H9 (cell line): ENCODE measurements around the gene DYNLT2B. TPM values are rescaled to one million over a fixed set of nuclear protein-coding genes. Genes with fewer than 3 reads are reported as not detected.

Experiments used
- DNase-seq: peaks from one replicate; pipeline ENCODE4 v3.0.0-alpha.2; 2017
- H2AFZ ChIP-seq: one replicate; pipeline ENCODE4 v1.6.1; 2013; ENCODE audit warnings: mild to moderate bottlenecking, low read length, control low read depth, moderate library complexity
- H2AK5ac ChIP-seq: 2 replicates; pipeline ENCODE4 v1.6.1; 2013; ENCODE audit warnings: low read length, control low read depth, mixed read lengths; ENCODE audit not compliant: insufficient read length
- H2BK120ac ChIP-seq: one replicate; pipeline ENCODE4 v1.6.1; 2013; ENCODE audit warnings: low read depth, mild to moderate bottlenecking, low read length, control low read depth, inconsistent platforms; ENCODE audit not compliant: poor library complexity, severe bottlenecking
- H2BK12ac ChIP-seq: 2 replicates; pipeline ENCODE4 v1.6.1; 2013; ENCODE audit warnings: low read length, control low read depth, mixed read lengths, low read depth; ENCODE audit not compliant: insufficient read length
- H2BK15ac ChIP-seq: 2 replicates; pipeline ENCODE4 v1.6.1; 2013; ENCODE audit warnings: low read depth, low read length, control low read depth
- H2BK20ac ChIP-seq: one replicate; pipeline ENCODE4 v1.6.1; 2013; ENCODE audit warnings: low read depth, mild to moderate bottlenecking, low read length, control low read depth, inconsistent platforms; ENCODE audit not compliant: poor library complexity, severe bottlenecking
- H2BK5ac ChIP-seq: 2 replicates; pipeline ENCODE4 v1.6.1; 2013; ENCODE audit warnings: low read length, control low read depth, mixed read lengths; ENCODE audit not compliant: insufficient read length
- H3K14ac ChIP-seq: 2 replicates; pipeline ENCODE4 v1.6.1; 2013; ENCODE audit warnings: low read length, control low read depth; ENCODE audit not compliant: insufficient read depth
- H3K18ac ChIP-seq: 2 replicates; pipeline ENCODE4 v1.6.1; 2013; ENCODE audit warnings: low read depth, mild to moderate bottlenecking, mixed read lengths, low read length, control low read depth; ENCODE audit not compliant: insufficient read length
- H3K23ac ChIP-seq: 2 replicates; pipeline ENCODE4 v1.6.1; 2013; ENCODE audit warnings: low read length, control low read depth, mixed read lengths, low read depth; ENCODE audit not compliant: insufficient read length
- H3K23me2 ChIP-seq: 2 replicates; pipeline ENCODE4 v1.6.1; 2013; ENCODE audit warnings: low read depth, mild to moderate bottlenecking, mixed read lengths, low read length, control low read depth; ENCODE audit not compliant: insufficient read length, poor library complexity, severe bottlenecking
- H3K27ac ChIP-seq: 2 replicates; pipeline ENCODE4 v1.5.1; 2013; ENCODE audit warnings: low read length, control low read depth, mixed read lengths, low read depth; ENCODE audit not compliant: insufficient read length
- H3K27me3 ChIP-seq: 2 replicates; pipeline ENCODE4 v1.6.1; 2013; ENCODE audit warnings: low read length, control low read depth, inconsistent platforms; ENCODE audit not compliant: insufficient read depth
- H3K4ac ChIP-seq: 2 replicates; pipeline ENCODE4 v1.6.1; 2013; ENCODE audit warnings: low read depth, mild to moderate bottlenecking, control low read depth, inconsistent platforms, low read length, moderate library complexity
- H3K4me1 ChIP-seq: 2 replicates; pipeline ENCODE4 v1.6.1; 2013; ENCODE audit warnings: low read length, control low read depth, inconsistent platforms; ENCODE audit not compliant: insufficient read depth
- H3K4me2 ChIP-seq: 2 replicates; pipeline ENCODE4 v1.6.1; 2013; ENCODE audit warnings: low read length, control low read depth, mixed read lengths; ENCODE audit not compliant: insufficient read length, insufficient read depth
- H3K56ac ChIP-seq: 2 replicates; pipeline ENCODE4 v1.6.1; 2013; ENCODE audit warnings: low read depth, mild to moderate bottlenecking, mixed read lengths, low read length, control low read depth; ENCODE audit not compliant: insufficient read length
- H3K79me1 ChIP-seq: 2 replicates; pipeline ENCODE4 v1.6.1; 2013; ENCODE audit warnings: low read depth, mild to moderate bottlenecking, moderate library complexity, low read length, control low read depth, inconsistent platforms; ENCODE audit not compliant: insufficient read depth, poor library complexity, severe bottlenecking
- H3K79me2 ChIP-seq: 2 replicates; pipeline ENCODE4 v1.6.1; 2013; ENCODE audit warnings: low read length, control low read depth, inconsistent platforms; ENCODE audit not compliant: insufficient read depth
- H3K9ac ChIP-seq: 2 replicates; pipeline ENCODE4 v1.6.1; 2013; ENCODE audit warnings: low read length, control low read depth, mixed read lengths; ENCODE audit not compliant: insufficient read length; ENCODE audit errors: extremely low read depth
- H3K9me3 ChIP-seq: one replicate; pipeline ENCODE4 v1.6.1; 2013; ENCODE audit warnings: low read depth, low read length, inconsistent platforms; ENCODE audit not compliant: control insufficient read depth
- H3T11ph ChIP-seq: one replicate; pipeline ENCODE4 v1.6.1; 2013; ENCODE audit warnings: mild to moderate bottlenecking, low read length, control low read depth, inconsistent platforms
- H4K20me1 ChIP-seq: one replicate; pipeline ENCODE4 v1.6.1; 2013; ENCODE audit not compliant: control insufficient read depth, insufficient read length, insufficient read depth
- H4K5ac ChIP-seq: 2 replicates; pipeline ENCODE4 v1.6.1; 2013; ENCODE audit warnings: low read depth, mild to moderate bottlenecking, mixed read lengths, low read length, control low read depth; ENCODE audit not compliant: insufficient read length
- H4K8ac ChIP-seq: replicated peaks from 2 replicates; pipeline ENCODE4 v1.6.1; 2013; ENCODE audit warnings: low read length, control low read depth, mixed read lengths, low read depth; ENCODE audit not compliant: insufficient read length
- H4K91ac ChIP-seq: 2 replicates; pipeline ENCODE4 v1.6.1; 2013; ENCODE audit warnings: low read depth, mild to moderate bottlenecking, moderate library complexity, mixed read lengths, low read length, control low read depth; ENCODE audit not compliant: insufficient read length
- H3K27ac Mint-ChIP-seq, 3 experiments: 2 replicates in 2 of 3; 3 replicates in 1 of 3; pipeline ENCODE4 v1.8.0; 2020 to 2021; ENCODE audit warnings: mixed read lengths in 3 of 3, mild to moderate bottlenecking in 1 of 3, moderate library complexity in 1 of 3
- H3K27me3 Mint-ChIP-seq: 2 replicates; pipeline ENCODE4 v1.8.0; 2021; ENCODE audit warnings: low read depth, mild to moderate bottlenecking, moderate library complexity, mixed read lengths
- H3K36me3 Mint-ChIP-seq, 3 experiments: 2 replicates in 2 of 3; 3 replicates in 1 of 3; pipeline ENCODE4 v1.8.0; 2020 to 2021; ENCODE audit warnings: low read depth in 3 of 3, mixed read lengths in 3 of 3; ENCODE audit not compliant: insufficient read depth in 1 of 3
- H3K4me1 Mint-ChIP-seq, 2 experiments: 2 replicates each; pipeline ENCODE4 v1.8.0; 2020; ENCODE audit warnings: mixed read lengths in 2 of 2
- H3K4me3 Mint-ChIP-seq, 2 experiments: 2 replicates in 1 of 2; 3 replicates in 1 of 2; pipeline ENCODE4 v1.8.0; 2020 to 2021; ENCODE audit warnings: mild to moderate bottlenecking in 2 of 2, mixed read lengths in 2 of 2, moderate library complexity in 1 of 2
- H3K9me3 Mint-ChIP-seq, 2 experiments: 2 replicates in 1 of 2; 3 replicates in 1 of 2; pipeline ENCODE4 v1.8.0; 2020; ENCODE audit warnings: mild to moderate bottlenecking in 2 of 2, mixed read lengths in 2 of 2, moderate library complexity in 1 of 2
- WGBS: extraction: QIAGEN DNeasy Blood & Tissue Kit; methylation state at CpG from one replicate; pipeline ENCODE4 v1.1.7; 2013; ENCODE audit warnings: missing lambda C conversion rate, low lambda C conversion rate, mixed read lengths; ENCODE audit not compliant: insufficient read length; ENCODE audit errors: extremely low coverage; 5-methylcytosine and 5-hydroxymethylcytosine counted together
- total RNA-seq: library from RNA; stranded (reverse); gene quantifications from 2 replicates; pipeline ENCODE4 v1.2.1, GENCODE V29; 2021
- TF ChIP-seq, protein P1 (sequence below): fragments of 200-600 bp; sonication (generic); conservative IDR thresholded peaks from 3 replicates; pipeline ENCODE4 v1.8.0; 2021; ENCODE audit warnings: antibody characterized with exemption, mild to moderate bottlenecking

DYNLT2B gene
- total RNA-seq, 1 experiment from 2014 or later, result 12.4 TPM

DNA sequence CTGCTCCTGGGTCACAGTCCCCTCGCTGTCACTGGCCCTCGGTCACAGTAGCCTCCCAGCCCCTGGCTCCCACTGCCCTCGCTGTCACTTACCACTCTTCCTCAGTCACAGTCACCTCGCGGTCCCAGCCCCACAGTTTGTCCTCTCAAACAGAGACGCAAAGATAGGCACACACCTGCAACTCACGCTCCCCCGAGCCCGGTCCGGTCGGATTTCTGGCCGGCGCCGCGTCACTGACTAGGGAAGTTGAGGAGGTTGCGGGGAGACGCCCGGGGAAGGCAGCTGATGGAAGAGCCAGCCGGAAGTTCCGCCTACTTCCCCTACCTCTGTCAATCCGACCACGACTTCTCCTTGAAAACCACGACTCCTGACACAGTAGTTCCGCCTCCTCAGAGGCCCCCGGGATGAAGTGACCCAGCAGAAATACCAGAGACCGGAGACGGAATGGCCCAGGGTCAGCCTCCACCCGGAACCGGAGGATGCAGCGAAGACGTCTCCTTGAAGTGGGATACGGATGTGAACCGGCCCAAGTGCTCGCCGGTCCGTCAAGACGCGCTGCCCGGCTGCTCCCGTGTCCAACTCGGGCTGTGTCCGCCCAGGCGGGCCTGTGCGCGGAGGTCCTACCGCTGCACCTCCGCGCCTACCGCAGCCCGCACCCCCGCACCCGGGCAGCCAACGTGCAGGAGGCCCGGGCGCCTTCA lies 30.4 kb downstream of the DYNLT2B start, which contains the start of gene PCYT1A:
PCYT1A (minus strand) TSS at position 287 of the 701 bp plus-strand sequence. CDS start 17,195 bp downstream, outside the sequence.
- Histone ChIP-seq H3K79me2 (peaks cover 7% of the 10 kb centered on the region; the same call in 1 of the 2 replicates), H4K8ac (no peak within 1 kb of the TSS), H3T11ph (no peak within 1 kb of the TSS), H2BK5ac (no peak within 1 kb of the TSS), H2AFZ (no peak within 1 kb of the TSS), H4K91ac (no peak within 1 kb of the TSS), H3K23me2 (peaks cover 3% of the 10 kb centered on the region), H3K79me1 (no peaks in the 10 kb centered on the region), H4K5ac (no peak within 1 kb of the TSS), H2BK15ac (no peak within 1 kb of the TSS), H3K14ac (peak within 1 kb of the TSS; percentile 93), H3K27me3 (no peaks in the 10 kb centered on the region), H3K4ac (no peak within 1 kb of the TSS), H3K23ac (no peak within 1 kb of the TSS), H3K4me1 (peaks cover 3% of the 10 kb centered on the region), H3K18ac (peak within 1 kb of the TSS; percentile 61), H2BK20ac (no peak within 1 kb of the TSS), H3K9me3 (no peaks in the 10 kb centered on the region), H2BK12ac (no peak within 1 kb of the TSS), H2BK120ac (no peak within 1 kb of the TSS), H3K4me2 (peak within 1 kb of the TSS; percentile 69), H3K27ac (peak within 1 kb of the TSS; percentile 3), H4K20me1 (no peaks in the 10 kb centered on the region), H3K9ac (peak within 1 kb of the TSS; percentile 77), H3K56ac (no peak within 1 kb of the TSS), H2AK5ac (no peak within 1 kb of the TSS)
- Mint-ChIP-seq H3K9me3 (no peaks in the 10 kb centered on the region; a peak in 1 of 5 replicates), H3K27me3 (no peaks in the 10 kb centered on the region), H3K4me3 (peak within 1 kb of the TSS; percentile 98 to 99), H3K27ac (peak within 1 kb of the TSS; percentile 95 to 99 (median 98)), H3K4me1 (peaks cover 20 to 34% of the 10 kb centered on the region in 2 experiments), H3K36me3 (no peaks in the 10 kb centered on the region)
- TF ChIP-seq, protein P1, sequence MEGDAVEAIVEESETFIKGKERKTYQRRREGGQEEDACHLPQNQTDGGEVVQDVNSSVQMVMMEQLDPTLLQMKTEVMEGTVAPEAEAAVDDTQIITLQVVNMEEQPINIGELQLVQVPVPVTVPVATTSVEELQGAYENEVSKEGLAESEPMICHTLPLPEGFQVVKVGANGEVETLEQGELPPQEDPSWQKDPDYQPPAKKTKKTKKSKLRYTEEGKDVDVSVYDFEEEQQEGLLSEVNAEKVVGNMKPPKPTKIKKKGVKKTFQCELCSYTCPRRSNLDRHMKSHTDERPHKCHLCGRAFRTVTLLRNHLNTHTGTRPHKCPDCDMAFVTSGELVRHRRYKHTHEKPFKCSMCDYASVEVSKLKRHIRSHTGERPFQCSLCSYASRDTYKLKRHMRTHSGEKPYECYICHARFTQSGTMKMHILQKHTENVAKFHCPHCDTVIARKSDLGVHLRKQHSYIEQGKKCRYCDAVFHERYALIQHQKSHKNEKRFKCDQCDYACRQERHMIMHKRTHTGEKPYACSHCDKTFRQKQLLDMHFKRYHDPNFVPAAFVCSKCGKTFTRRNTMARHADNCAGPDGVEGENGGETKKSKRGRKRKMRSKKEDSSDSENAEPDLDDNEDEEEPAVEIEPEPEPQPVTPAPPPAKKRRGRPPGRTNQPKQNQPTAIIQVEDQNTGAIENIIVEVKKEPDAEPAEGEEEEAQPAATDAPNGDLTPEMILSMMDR, result no peak
- peak; percentile 96 for DNase-seq
- WGBS, result no CpG with 5 or more reads among the region's 55 CpGs
